Fibroblast of lung (primary cell): Measurements from ENCODE around the gene CFAP410.

Source experiments
- EZH2 ChIP-seq: IDR thresholded peaks from 2 replicates; pipeline ENCODE4 v1.5.1; 2012; ENCODE audit warnings: low read length, control low read depth, mild to moderate bottlenecking; ENCODE audit errors: missing control alignments
- TF ChIP-seq, protein P1 (sequence below), 2 donors: IDR thresholded peaks in 1 of 2; conservative IDR thresholded peaks in 1 of 2; 1 replicate in 1 of 2; 2 replicates in 1 of 2; pipeline ENCODE4 v1.5.1; 2011 to 2012; ENCODE audit warnings: low read length in 2 of 2, control low read depth in 1 of 2, inconsistent platforms in 1 of 2, low read depth in 1 of 2, mild to moderate bottlenecking in 1 of 2

DNA sequence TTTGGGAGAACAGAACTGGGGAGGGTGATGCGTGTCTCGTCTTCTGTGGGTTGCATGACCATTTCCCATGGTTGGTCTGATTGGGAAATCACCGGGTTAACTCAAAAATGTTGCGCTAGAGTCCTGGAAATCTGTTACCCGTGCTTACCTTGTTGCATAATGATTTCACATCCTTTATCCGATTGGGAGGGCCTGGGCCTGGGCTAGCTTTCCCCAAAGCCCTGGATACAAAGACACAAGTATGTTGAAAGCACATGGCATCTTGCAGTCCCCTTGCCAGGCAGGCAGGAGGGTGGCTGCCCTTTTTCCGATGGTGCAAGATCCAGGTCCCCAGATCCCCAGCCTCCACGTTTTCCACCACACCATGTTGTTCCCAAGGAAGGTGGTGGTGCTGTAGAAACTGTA lies 14.8 kb upstream of the CFAP410 start:
- TF ChIP-seq, protein P1, sequence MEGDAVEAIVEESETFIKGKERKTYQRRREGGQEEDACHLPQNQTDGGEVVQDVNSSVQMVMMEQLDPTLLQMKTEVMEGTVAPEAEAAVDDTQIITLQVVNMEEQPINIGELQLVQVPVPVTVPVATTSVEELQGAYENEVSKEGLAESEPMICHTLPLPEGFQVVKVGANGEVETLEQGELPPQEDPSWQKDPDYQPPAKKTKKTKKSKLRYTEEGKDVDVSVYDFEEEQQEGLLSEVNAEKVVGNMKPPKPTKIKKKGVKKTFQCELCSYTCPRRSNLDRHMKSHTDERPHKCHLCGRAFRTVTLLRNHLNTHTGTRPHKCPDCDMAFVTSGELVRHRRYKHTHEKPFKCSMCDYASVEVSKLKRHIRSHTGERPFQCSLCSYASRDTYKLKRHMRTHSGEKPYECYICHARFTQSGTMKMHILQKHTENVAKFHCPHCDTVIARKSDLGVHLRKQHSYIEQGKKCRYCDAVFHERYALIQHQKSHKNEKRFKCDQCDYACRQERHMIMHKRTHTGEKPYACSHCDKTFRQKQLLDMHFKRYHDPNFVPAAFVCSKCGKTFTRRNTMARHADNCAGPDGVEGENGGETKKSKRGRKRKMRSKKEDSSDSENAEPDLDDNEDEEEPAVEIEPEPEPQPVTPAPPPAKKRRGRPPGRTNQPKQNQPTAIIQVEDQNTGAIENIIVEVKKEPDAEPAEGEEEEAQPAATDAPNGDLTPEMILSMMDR (conservative IDR thresholded peaks at IDR 0.05 in 1 of 2, IDR thresholded peaks at IDR 0.05 in 1 of 2; ENCODE audit: low read depth in 1 of 2, low read length in 2 of 2) = no peak
- no peak for TF ChIP-seq EZH2
